SK-N-SH (cell line): ENCODE data around the gene RPS6KA2. TPM values are rescaled to one million over a fixed set of nuclear protein-coding genes. Genes with fewer than 3 reads are reported as not detected.

Source experiments
- CTCF ChIA-PET: fragments of 300-600, 350-600 bp; formaldehyde crosslinking; extraction: SDS; loops from one replicate; lab custom pipeline; 2021; lab: Yijun Ruan, JAX
- POLR2A ChIA-PET: fragments of 350-600 bp; sonication (Branson Sonifier 250); formaldehyde crosslinking; extraction: SDS; loops from one replicate; lab custom pipeline; 2020; ENCODE audit warnings: antibody characterized with exemption, inconsistent platforms; lab: Yijun Ruan, JAX
- DNase-seq: peaks from one replicate; pipeline ENCODE4 v3.0.0; 2012
- H2AFZ ChIP-seq: fragments of 200-600 bp; sonication (generic); 2 replicates; pipeline ENCODE4 v1.8.1; 2016; ENCODE audit warnings: antibody characterized with exemption, mild to moderate bottlenecking, low read depth
- H3F3A ChIP-seq: fragments of 200-600 bp; sonication (generic); replicated peaks from 2 replicates; pipeline ENCODE3; 2016; ENCODE audit warnings: antibody characterized with exemption, mild to moderate bottlenecking; ENCODE audit not compliant: insufficient read depth
- H3K27ac ChIP-seq, 2 experiments: fragments of 200-500 bp in 1 of 2; fragments of 200-600 bp in 1 of 2; sonication (Bioruptor generic) in 1 of 2; sonication (generic), shearing (Covaris generic) in 1 of 2; 2 replicates each; pipeline versions ENCODE4 v1.5.1 to v1.6.1; 2014 to 2016; ENCODE audit warnings: low read depth in 2 of 2, inconsistent platforms in 1 of 2, low read length in 1 of 2, mild to moderate bottlenecking in 1 of 2, mixed read lengths in 1 of 2
- H3K27me3 ChIP-seq: fragments of 200-600 bp; sonication (generic), shearing (Covaris generic); 2 replicates; pipeline ENCODE4 v1.6.1; 2016; ENCODE audit warnings: mixed run types; ENCODE audit not compliant: insufficient read depth
- H3K36me3 ChIP-seq, 2 experiments: fragments of 200-500 bp in 1 of 2; fragments of 200-600 bp in 1 of 2; sonication (Bioruptor generic) in 1 of 2; sonication (generic) in 1 of 2; replicated peaks in 1 of 2; 2 replicates each; pipeline versions ENCODE3 to v1.5.1; 2014 to 2016; ENCODE audit warnings: low read length in 1 of 2, mild to moderate bottlenecking in 1 of 2; ENCODE audit not compliant: insufficient read depth in 2 of 2, control insufficient read depth in 1 of 2
- H3K4me1 ChIP-seq, 2 experiments: fragments of 200-500 bp in 1 of 2; fragments of 200-600 bp in 1 of 2; sonication (Bioruptor generic) in 1 of 2; sonication (generic), shearing (Covaris generic) in 1 of 2; 2 replicates each; pipeline versions ENCODE4 v1.5.1 to v1.6.1; 2014 to 2016; ENCODE audit warnings: low read depth in 1 of 2, low read length in 1 of 2, mixed run types in 1 of 2; ENCODE audit not compliant: insufficient read depth in 2 of 2, control insufficient read depth in 1 of 2
- H3K4me2 ChIP-seq: fragments of 200-600 bp; sonication (generic), shearing (Covaris generic); 2 replicates; pipeline ENCODE4 v1.6.1; 2017; ENCODE audit warnings: mixed run types
- H3K4me3 ChIP-seq, 2 experiments: fragments of 200-500 bp in 1 of 2; fragments of 200-600 bp in 1 of 2; sonication (Bioruptor generic) in 1 of 2; sonication (generic), shearing (Covaris generic) in 1 of 2; 2 replicates each; pipeline versions ENCODE4 v1.5.1 to v1.8.1; 2014 to 2016; ENCODE audit warnings: low read depth in 2 of 2, inconsistent platforms in 1 of 2, low read length in 1 of 2, mild to moderate bottlenecking in 1 of 2, mixed read lengths in 1 of 2, moderate library complexity in 1 of 2
- H3K79me2 ChIP-seq: fragments of 200-600 bp; sonication (generic); 2 replicates; pipeline ENCODE4 v1.8.1; 2017; ENCODE audit warnings: mild to moderate bottlenecking; ENCODE audit not compliant: insufficient read depth
- H3K9ac ChIP-seq: fragments of 200-600 bp; sonication (generic); 2 replicates; pipeline ENCODE4 v1.6.1; 2017; ENCODE audit warnings: mixed run types
- H3K9me2 ChIP-seq: fragments of 200-600 bp; sonication (generic); 2 replicates; pipeline ENCODE4 v1.6.1; 2017; ENCODE audit warnings: mixed run types
- H3K9me3 ChIP-seq: fragments of 200-600 bp; sonication (generic); 2 replicates; pipeline ENCODE4 v1.6.1; 2017; ENCODE audit warnings: mixed run types, mild to moderate bottlenecking, moderate library complexity
- H4K20me1 ChIP-seq: fragments of 200-600 bp; sonication (generic); 2 replicates; pipeline ENCODE4 v1.6.1; 2017; ENCODE audit warnings: mild to moderate bottlenecking, mixed run types; ENCODE audit not compliant: insufficient read depth
- ELF1 ChIP-seq: IDR thresholded peaks from 2 replicates; pipeline ENCODE4 v1.4.0; 2012
- EP300 ChIP-seq, 2 experiments: IDR thresholded peaks; 2 replicates each; pipeline versions ENCODE4 v1.4.0 to v1.6.1; 2012; ENCODE audit warnings: borderline replicate concordance in 1 of 2, low read depth in 1 of 2, low read length in 1 of 2
- EZH2phosphoT487 ChIP-seq: fragments of 200-600 bp; sonication (generic); IDR thresholded peaks from 2 replicates; pipeline ENCODE4 v1.6.1; 2017; ENCODE audit warnings: low read depth, mixed run types, mild to moderate bottlenecking, antibody characterized with exemption, moderate library complexity, borderline replicate concordance
- FOXJ3 ChIP-seq: sonication (generic); formaldehyde crosslinking; IDR thresholded peaks from 2 replicates; pipeline ENCODE4 v1.5.1; 2020; ENCODE audit warnings: mild to moderate bottlenecking, missing genetic modification reagents
- FOXM1 ChIP-seq: IDR thresholded peaks from 2 replicates; pipeline ENCODE4 v1.4.0; 2012; ENCODE audit warnings: low read depth, mild to moderate bottlenecking
- GABPA ChIP-seq: IDR thresholded peaks from 2 replicates; pipeline ENCODE4 v1.4.0; 2012; ENCODE audit warnings: low read depth, mild to moderate bottlenecking
- GATA2 ChIP-seq: sonication (generic); formaldehyde crosslinking; IDR thresholded peaks from 2 replicates; pipeline ENCODE4 v1.5.0; 2020; ENCODE audit warnings: mild to moderate bottlenecking, missing genetic modification reagents
- IRF3 ChIP-seq: fragments of 150-350 bp; IDR thresholded peaks from 2 replicates; pipeline ENCODE4 v1.6.1; 2016; ENCODE audit warnings: mild to moderate bottlenecking, low read depth, low read length
- MAX ChIP-seq: IDR thresholded peaks from 2 replicates; pipeline ENCODE4 v1.4.0; 2012; ENCODE audit warnings: low read depth
- RAD21 ChIP-seq: IDR thresholded peaks from 2 replicates; pipeline ENCODE4 v1.6.1; 2012; ENCODE audit warnings: mild to moderate bottlenecking, low read length
- RCOR1 ChIP-seq: fragments of 150-350 bp; IDR thresholded peaks from 2 replicates; pipeline ENCODE4 v1.6.1; 2017; ENCODE audit warnings: antibody characterized with exemption, low read length
- SIN3A ChIP-seq: IDR thresholded peaks from 2 replicates; pipeline ENCODE4 v1.6.1; 2012; ENCODE audit warnings: low read depth, mild to moderate bottlenecking, low read length, moderate library complexity, borderline replicate concordance
- SMC3 ChIP-seq: IDR thresholded peaks from 2 replicates; pipeline ENCODE4 v1.6.1; 2012; ENCODE audit warnings: low read depth, low read length, improper control_type of control experiment
- TCF12 ChIP-seq: IDR thresholded peaks from 2 replicates; pipeline ENCODE4 v1.4.0; 2012
- ZBTB33 ChIP-seq: IDR thresholded peaks from 2 replicates; pipeline ENCODE4 v1.4.0; 2012; ENCODE audit warnings: low read depth, borderline replicate concordance
- WGBS: methylation state at CpG from one replicate; pipeline ENCODE4 v1.1.6; 2017; ENCODE audit warnings: low lambda C conversion rate; 5-methylcytosine and 5-hydroxymethylcytosine counted together
- polyA plus RNA-seq, 3 experiments: library from polyadenylated mRNA; depleted of rRNA; stranded (reverse); fragments of >200 nt; gene quantifications; 2 replicates each; pipeline ENCODE4 v1.2.3, GENCODE V29; 2012

RPS6KA2 gene
- polyA plus RNA-seq, 1 of the 3 experiments (the other 2 are of a cell fraction) = 59.5 TPM

GRCh38 chr6:166395351-166395750 is 231.7 kb downstream of the RPS6KA2 start:
- ChIA-PET CTCF (interaction anchor here (0.9 to 2.9 kb wide), 6 partner anchors 14 to 142 kb away, joined by 3 to 13 read pairs (median 4); no protein-coding TSS in a partner anchor), POLR2A (no interaction called here)
- Histone ChIP-seq H3K4me3 (no peak overlapping the region), H3K9me2 (no peaks in the 10 kb centered on the region), H3K4me1 (peaks cover 0 to 10% of the 10 kb centered on the region in 2 experiments; a peak in 1 of 4 replicates), H3F3A (no peaks in the 10 kb centered on the region), H3K9me3 (no peaks in the 10 kb centered on the region), H3K36me3 (no peaks in the 10 kb centered on the region), H4K20me1 (no peaks in the 10 kb centered on the region), H3K27me3 (no peaks in the 10 kb centered on the region), H3K4me2 (no peak overlapping the region), H2AFZ (no peak overlapping the region), H3K27ac (no peak overlapping the region; a peak in 1 of 4 replicates), H3K9ac (no peak overlapping the region), H3K79me2 (no peaks in the 10 kb centered on the region)
- no peak for TF ChIP-seq FOXJ3
- TF ChIP-seq EP300 (IDR thresholded peaks at IDR 0.05; ENCODE audit: borderline replicate concordance in 1 of 2, low read depth in 1 of 2, low read length in 1 of 2) = no peak
- no peak for TF ChIP-seq RCOR1
- TF ChIP-seq FOXM1 = no peak
- no peak for TF ChIP-seq SMC3
- no peak; the same call in 1 of the 2 replicates for TF ChIP-seq GATA2 (CRISPR knock-in tag)
- TF ChIP-seq GABPA = no peak
- TF ChIP-seq SIN3A = no peak
- TF ChIP-seq IRF3 = no peak
- DNase-seq = no peak
- WGBS = 64% methylated on average over 6 of the region's 6 CpGs

- TF ChIP-seq RAD21 (no peak), FOXJ3 (no peak), TCF12 (no peak), MAX (no peak), GATA2 (CRISPR knock-in tag) (no peak), EP300 (IDR thresholded peaks at IDR 0.05; ENCODE audit: borderline replicate concordance in 1 of 2, low read depth in 1 of 2, low read length in 1 of 2) (no peak), EZH2phosphoT487 (no peak), ELF1 (no peak), ZBTB33 (no peak)
- H3F3A ChIP-seq = no peaks in the 10 kb centered on the region
- H4K20me1 ChIP-seq = no peaks in the 10 kb centered on the region
- no peak for DNase-seq
- no peaks in the 10 kb centered on the region for H3K9me2 ChIP-seq
- no peak overlapping the region for H3K9ac ChIP-seq
- H3K79me2 ChIP-seq = no peaks in the 10 kb centered on the region
- H2AFZ ChIP-seq = no peak overlapping the region
- no peak overlapping the region for H3K27ac ChIP-seq
- ChIA-PET CTCF (interaction anchor here (1.6 to 2.9 kb wide), 4 partner anchors 10 to 118 kb away, joined by 3 to 13 read pairs (median 6); no protein-coding TSS in a partner anchor), POLR2A (no interaction called here)
- no peak overlapping the region for H3K4me3 ChIP-seq
- H3K9me3 ChIP-seq = no peaks in the 10 kb centered on the region
- H3K4me2 ChIP-seq = no peak overlapping the region
- WGBS = 46% methylated on average over 10 of the region's 10 CpGs
- H3K4me1 ChIP-seq = peaks cover 0 to 10% of the 10 kb centered on the region in 2 experiments; a peak in 1 of 4 replicates
- no peaks in the 10 kb centered on the region for H3K27me3 ChIP-seq
- H3K36me3 ChIP-seq = no peaks in the 10 kb centered on the region
Observed at GRCh38 chr6:166394036-166394892, 232.8 kb downstream of the RPS6KA2 start.
